ENCODE data around the gene SNRNP48. TPM values are rescaled to one million over a fixed set of nuclear protein-coding genes. Genes with fewer than 3 reads are reported as not detected.
A peak's percentile ranks its signal among the peaks of the same experiment; 100 is the strongest.

SNRNP48 gene
- polyA plus RNA-seq, 4 donors: 19.8 to 28.0 (median 21.5) TPM

DNA sequence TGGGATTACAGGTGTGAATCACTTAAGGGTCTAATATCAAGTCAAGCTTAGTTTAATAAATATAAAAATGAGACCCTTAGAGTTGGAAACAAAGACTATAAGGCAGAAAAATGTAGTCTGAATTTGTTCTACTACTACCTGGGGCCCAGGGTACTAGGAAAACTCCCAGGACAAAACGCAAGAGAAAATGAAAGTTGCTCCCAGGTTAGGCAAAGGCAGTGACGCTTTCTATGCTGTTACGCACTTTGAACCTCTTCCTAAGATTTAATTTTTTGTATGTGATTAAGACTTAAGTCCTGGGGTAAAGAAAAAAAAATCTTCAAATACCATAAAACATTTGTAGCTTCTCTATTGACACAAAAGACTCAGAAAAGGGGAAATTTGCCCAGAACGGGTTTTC lies 31.2 kb upstream of the SNRNP48 start:
- DNase-seq (ENCODE audit: low read depth in 4 of 4, low spot score in 3 of 4): no peak

DNA sequence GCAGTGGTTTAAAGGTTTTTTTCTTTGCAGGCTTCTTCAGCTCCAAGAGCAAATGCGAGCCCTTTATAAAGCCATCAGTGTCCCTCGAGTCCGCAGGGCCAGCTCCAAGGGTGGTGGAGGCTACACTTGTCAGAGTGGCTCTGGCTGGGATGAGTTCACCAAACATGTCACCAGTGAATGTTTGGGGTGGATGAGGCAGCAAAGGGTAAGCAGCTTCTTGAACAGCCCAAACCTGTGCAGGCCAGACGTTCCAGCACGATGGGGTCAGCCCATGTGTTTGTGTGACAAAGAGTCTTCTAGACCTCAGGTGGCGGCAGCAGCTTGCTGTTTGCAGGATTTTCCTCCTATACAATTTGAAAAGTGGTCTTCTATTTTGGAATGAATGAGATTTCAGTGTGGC lies 30.8 kb upstream of the SNRNP48 start:
- no peak for DNase-seq (ENCODE audit: low read depth in 4 of 4, low spot score in 3 of 4)

DNA sequence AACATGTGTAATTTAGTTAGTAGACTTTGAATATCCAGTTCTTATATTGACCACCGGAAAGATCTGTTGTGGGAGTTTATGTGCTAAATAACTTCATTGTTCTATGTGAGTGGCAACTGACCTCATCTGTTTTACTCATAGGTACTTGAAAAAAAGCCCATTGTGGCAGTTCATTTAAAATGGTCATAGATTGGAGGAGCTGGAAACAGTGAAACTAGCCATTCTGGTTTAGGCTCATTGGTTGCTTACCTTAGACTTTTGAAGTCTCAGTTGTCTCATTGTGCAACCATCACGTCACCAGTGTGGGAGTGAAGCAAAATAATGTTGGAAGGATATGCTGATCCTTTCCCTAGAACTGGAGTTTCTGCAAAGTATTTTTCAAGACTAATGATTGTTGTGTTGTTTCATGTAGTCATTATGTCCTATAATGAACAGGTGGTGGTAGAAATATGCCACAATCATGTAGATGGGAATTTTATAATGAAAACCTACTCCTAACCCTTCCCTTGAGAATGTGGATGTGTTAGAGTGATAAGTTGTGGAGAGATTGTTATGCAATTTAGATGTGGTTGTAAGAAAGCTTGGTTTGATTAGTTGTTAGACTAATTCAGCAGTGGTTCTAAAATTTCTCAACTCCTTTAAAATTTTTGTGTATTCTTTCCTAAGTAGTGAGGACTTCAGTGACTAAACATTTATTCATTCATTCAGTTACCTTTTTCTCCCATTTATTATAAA lies 30.2 kb upstream of the SNRNP48 start:
- DNase-seq (ENCODE audit: low read depth in 4 of 4, low spot score in 3 of 4): no peak

DNA sequence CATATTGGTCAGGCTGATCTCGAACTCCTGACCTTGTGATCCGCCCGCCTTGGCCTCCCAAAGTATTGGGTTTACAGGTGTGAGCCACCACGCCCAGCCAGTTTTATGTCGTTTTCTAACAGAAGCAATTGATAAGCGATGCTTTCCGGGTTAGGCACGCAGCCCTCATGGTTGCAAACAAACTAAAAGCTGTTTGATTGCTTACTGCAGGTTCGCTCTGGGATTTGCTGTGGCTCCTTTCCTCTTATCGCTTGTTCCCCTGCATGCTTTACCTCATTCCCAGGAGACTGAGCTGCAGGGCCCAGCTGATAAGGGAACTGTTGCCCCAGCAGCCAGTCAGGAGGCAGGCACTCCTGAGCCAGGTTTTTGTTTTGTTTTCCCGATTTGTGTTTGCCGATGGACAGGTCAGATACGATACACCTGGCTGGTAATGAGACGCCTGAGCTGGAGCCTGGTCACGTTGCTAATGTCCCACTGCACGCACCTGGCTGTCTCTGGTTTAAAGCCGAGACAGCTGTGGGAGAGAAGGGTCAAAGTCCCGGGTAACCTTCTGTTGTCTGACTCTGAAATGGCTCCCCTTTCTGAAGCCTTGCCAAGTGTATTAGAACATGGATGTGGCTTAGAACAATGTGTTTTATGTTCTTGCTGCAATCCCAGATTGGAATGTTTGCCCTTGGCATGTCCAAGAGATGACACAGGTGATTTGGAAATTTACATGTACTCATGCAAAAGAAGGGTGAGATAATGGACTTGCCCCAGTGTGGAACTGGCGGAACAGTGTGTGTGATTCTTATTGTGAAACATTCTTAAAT lies 28.6 kb upstream of the SNRNP48 start:
- DNase-seq (ENCODE audit: low read depth in 4 of 4, low spot score in 3 of 4): no peak

DNA sequence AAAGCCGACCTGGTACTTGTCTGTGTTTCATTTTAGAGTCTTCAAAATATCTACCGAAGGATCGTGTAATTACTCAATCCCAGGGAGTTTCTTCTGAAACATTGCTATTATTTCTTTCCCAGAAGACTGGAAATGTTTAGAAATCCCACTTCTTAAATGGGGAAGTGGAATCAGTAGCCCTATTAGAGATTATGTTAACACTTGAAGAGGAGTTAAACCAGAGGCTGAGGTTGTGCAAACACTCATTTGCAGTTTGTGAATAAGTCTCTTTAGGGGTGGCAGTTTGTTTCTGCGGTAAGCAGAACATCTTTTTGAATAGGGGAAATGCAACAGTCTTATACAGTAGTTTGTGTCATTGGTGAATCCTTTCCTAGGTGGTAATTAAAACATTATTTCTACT lies 27.2 kb upstream of the SNRNP48 start:
- no peak for DNase-seq (ENCODE audit: low read depth in 4 of 4, low spot score in 3 of 4)

DNA sequence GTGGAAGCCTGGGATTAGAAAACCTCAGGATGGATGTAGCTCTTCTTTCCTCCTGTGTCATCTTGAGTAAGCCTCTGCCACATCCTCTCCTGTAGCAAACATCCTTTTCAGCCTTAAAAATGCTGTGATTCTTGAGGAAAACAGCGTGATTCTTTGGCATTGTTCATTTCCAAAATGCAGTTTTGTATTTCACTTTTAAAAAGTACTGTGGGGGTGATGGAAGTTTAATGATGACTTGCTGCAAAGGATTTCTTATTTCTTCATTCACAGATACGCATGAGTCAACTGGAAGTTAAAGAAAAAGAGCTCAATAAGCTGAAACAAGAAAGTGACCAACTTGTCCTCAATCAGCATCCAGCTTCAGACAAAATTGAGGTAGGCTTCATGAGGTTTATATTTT lies 23.9 kb upstream of the SNRNP48 start:
- no peak for DNase-seq (ENCODE audit: low read depth in 4 of 4, low spot score in 3 of 4)

DNA sequence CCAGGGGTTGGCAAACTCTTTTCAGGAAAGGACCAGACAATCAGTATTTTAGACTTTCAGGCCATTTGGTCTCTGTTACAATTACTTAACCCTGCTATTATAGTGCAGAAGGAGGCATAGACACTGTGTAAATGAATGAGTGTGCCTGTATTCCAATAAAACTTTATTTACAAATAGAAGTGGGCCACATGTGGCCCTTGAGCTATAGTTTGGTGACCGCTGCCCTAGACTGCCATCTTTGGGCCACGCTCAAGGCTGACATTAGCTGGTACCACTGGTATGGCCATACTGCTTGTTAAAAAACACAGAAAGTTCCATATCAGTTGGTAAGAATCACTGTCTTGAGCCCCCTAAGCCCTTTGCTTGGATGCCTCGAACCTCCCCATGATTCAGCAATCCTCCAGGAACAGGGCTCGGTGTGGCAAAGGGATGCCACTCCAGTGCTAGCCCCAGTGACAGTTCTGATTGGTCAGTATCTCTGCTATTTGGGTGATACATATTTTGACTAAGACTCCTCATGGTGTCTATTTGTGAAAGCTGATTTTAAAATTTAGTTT lies 23.3 kb upstream of the SNRNP48 start:
- no peak for DNase-seq (ENCODE audit: low read depth in 4 of 4, low spot score in 3 of 4)

DNA sequence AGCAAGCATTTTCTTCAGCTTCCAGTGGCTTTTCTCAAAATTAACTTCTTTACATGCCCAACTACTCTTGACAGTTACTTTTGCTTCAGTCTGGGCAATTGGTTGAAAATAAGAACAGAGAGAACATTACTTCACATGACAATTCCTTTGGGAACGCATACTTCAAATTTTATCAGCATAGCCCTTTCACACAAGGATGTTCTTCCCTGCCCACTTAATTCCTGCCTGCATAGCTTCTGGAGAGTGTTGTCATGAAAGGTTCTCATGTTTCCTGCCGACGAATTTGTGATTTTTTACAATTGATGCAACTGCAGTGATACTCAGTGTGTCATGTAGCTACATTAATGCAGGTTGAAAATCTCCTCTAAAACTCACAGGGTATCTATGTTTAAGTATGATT lies 22.0 kb upstream of the SNRNP48 start:
- no peak for DNase-seq (ENCODE audit: low read depth in 4 of 4, low spot score in 3 of 4)

DNA sequence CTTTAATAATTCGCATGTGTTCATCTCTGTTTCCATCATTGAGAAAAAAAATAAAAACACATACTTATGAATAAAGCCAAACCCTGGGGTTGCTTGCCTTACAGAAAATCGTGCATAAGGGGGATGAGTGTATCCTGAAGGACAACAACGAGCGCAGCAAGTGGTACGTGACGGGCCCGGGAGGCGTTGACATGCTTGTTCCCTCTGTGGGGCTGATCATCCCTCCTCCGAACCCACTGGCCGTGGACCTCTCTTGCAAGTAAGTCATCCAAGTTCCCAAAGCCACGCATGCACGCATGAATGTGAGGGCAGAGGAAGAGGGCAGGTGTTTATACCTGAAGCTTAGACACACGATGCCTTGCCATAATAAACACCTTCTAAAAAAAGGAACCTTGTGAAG lies 20.9 kb upstream of the SNRNP48 start:
- no peak for DNase-seq (ENCODE audit: low read depth in 4 of 4, low spot score in 3 of 4)

DNA sequence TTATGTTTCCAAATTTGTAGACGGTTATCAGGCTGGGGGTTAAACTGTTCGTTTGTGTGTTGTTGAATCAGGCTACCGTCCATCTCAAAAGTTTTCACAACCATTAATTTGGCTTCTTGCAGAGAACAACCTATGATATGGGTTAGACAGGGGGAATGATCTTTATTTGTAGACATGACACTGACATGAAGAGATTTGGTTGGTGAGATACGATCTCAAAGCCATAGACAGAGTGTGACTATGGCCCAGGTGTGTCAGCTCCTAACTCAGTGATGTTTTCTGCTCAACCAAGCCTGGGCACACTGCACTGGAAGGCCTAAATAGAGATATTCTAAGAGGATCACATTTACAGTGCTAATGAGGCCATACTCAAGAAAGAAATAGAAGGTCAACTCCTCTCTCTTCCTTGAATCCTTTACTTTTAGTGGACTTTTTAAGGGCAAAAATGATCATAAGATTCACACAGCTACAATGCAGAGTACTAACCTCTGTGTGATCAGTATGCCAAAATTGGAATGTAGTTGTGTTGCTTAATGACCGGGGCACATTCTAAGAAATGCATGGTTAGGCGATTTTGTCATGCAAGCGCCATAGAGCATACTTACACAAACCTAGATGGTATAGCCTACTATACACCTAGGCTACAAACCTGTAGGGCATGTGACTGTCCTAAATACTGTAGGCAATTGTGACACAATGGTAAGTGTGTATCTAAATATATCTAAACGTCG lies 17.6 kb upstream of the SNRNP48 start:
- no peak for DNase-seq (ENCODE audit: low read depth in 4 of 4, low spot score in 3 of 4)

DNA sequence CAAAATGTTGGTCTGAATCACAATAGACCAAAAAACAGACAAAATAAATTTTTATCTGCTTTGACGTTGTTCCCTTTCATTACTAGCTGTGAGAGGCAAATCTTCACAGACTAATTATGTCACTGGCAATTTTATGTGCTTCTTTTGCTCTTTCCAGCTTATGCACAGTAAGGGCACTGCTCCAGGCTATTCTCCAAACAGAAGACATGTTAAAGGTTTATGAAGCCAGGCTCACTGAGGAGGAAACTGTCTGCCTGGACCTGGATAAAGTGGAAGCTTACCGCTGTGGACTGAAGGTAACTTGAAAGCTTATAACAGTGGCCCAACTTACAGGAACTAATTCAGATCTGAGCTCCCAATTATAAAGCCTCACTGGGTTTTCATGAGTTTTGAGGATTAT lies 15.5 kb upstream of the SNRNP48 start:
- no peak for DNase-seq (ENCODE audit: low read depth in 4 of 4, low spot score in 3 of 4)

DNA sequence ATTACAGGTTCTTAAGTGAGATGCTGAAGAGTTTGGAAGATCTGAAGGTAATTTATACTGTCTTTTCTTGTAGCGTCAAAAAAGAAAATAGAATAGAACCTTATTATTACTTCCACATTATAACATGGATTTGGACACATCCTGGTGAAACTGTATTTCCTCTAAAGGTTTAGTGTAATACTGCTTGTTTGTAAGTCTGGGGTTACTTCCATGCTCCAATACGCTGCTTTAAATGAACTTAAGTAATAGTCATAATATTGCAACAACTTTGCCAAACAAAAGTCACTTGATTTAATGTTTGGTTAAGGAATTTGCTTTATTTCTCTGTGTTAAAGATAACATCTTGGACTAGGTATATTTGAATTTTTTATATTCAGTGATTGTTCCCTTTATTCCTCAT lies 11.5 kb upstream of the SNRNP48 start:
- DNase-seq (ENCODE audit: low read depth in 4 of 4, low spot score in 3 of 4): no peak

DNA sequence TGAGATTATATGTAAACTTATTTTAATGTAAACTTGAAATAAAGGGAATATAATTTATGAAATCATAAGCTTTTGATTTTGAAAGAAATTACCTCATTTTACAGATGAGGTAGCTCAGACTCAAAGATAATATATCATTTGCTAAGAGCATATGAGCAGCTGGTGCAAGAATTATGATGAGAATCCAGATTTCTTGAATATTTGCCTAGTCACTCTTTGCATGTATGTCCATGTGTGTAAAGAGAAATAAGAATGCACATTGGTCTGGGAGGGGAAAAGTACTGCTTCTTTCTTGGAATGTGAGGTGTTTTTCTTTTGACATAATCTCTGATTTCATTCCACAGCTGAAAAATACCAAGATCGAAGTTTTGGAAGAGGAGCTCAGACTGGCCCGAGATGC lies 11.1 kb upstream of the SNRNP48 start:
- DNase-seq (ENCODE audit: low read depth in 4 of 4, low spot score in 3 of 4): no peak

DNA sequence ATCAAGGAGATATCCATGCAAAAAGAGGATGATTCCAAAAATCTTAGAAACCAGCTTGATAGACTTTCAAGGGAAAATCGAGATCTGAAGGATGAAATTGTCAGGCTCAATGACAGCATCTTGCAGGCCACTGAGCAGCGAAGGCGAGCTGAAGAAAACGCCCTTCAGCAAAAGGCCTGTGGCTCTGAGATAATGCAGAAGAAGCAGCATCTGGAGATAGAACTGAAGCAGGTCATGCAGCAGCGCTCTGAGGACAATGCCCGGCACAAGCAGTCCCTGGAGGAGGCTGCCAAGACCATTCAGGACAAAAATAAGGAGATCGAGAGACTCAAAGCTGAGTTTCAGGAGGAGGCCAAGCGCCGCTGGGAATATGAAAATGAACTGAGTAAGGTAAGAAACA lies 10.1 kb upstream of the SNRNP48 start:
- no peak for DNase-seq (ENCODE audit: low read depth in 4 of 4, low spot score in 3 of 4)

DNA sequence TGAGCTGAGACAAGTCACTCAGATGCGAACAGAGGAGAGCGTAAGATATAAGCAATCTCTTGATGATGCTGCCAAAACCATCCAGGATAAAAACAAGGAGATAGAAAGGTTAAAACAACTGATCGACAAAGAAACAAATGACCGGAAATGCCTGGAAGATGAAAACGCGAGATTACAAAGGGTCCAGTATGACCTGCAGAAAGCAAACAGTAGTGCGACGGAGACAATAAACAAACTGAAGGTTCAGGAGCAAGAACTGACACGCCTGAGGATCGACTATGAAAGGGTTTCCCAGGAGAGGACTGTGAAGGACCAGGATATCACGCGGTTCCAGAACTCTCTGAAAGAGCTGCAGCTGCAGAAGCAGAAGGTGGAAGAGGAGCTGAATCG lies 9.5 kb upstream of the SNRNP48 start:
- no peak for DNase-seq (ENCODE audit: low read depth in 4 of 4, low spot score in 3 of 4)

DNA sequence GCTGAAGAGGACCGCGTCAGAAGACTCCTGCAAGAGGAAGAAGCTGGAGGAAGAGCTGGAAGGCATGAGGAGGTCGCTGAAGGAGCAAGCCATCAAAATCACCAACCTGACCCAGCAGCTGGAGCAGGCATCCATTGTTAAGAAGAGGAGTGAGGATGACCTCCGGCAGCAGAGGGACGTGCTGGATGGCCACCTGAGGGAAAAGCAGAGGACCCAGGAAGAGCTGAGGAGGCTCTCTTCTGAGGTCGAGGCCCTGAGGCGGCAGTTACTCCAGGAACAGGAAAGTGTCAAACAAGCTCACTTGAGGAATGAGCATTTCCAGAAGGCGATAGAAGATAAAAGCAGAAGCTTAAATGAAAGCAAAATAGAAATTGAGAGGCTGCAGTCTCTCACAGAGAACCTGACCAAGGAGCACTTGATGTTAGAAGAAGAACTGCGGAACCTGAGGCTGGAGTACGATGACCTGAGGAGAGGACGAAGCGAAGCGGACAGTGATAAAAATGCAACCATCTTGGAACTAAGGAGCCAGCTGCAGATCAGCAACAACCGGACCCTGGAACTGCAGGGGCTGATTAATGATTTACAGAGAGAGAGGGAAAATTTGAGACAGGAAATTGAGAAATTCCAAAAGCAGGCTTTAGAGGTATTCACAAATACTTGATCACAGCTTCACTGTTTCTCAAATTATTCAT lies 8.9 kb upstream of the SNRNP48 start:
- DNase-seq (ENCODE audit: low read depth in 4 of 4, low spot score in 3 of 4): peak in 1 of 4 donors; percentile 12

DNA sequence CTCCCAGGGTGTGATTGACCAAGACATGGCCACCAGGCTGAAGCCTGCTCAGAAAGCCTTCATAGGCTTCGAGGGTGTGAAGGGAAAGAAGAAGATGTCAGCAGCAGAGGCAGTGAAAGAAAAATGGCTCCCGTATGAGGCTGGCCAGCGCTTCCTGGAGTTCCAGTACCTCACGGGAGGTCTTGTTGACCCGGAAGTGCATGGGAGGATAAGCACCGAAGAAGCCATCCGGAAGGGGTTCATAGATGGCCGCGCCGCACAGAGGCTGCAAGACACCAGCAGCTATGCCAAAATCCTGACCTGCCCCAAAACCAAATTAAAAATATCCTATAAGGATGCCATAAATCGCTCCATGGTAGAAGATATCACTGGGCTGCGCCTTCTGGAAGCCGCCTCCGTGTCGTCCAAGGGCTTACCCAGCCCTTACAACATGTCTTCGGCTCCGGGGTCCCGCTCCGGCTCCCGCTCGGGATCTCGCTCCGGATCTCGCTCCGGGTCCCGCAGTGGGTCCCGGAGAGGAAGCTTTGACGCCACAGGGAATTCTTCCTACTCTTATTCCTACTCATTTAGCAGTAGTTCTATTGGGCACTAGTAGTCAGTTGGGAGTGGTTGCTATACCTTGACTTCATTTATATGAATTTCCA lies 4.6 kb upstream of the SNRNP48 start:
- no peak for DNase-seq (ENCODE audit: low read depth in 4 of 4, low spot score in 3 of 4)

DNA sequence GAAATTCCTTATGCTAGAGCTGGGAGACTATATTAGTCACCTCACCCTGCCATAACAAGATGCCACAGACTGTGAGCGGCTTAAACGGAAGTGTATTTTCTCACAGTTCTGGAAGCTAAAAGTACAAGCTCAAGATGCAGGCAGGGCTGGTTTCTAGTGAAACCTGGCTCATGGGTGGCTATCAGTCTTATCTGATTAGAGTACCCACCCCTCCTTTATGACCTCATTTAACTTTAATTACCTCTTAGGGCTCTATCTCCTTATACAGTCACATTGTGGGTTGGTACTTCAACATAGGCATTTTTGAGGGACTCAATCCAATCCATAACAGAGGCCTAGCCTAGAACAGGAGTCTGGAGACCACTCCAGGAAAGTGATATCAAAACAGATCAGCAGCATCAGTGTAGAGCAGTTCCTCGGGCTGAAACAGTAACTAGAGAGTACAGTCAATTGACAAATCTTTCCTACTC lies 2.3 kb upstream of the SNRNP48 start:
- no peak for DNase-seq (ENCODE audit: low read depth in 4 of 4, low spot score in 3 of 4)

DNA sequence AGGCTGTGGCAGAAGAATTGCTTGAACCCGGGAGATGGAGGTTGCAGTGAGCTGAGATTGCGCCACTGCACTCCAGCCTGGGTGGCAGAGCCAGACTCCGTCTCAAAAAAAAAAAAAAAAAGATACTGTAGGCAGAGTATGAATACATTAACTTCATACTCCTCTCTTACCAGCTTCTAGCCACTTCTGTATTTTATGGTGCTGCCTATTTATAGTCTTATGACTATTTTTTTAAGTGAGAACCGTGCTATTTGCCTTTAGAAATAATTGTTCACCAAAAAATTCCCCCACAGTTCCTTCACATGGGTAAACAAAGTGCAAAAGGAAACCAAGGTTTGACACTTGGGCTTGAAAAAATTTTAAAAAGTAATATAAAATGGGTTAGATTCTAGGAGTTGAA lies 1.5 kb upstream of the SNRNP48 start:
- no peak for DNase-seq (ENCODE audit: low read depth in 4 of 4, low spot score in 3 of 4)

DNA sequence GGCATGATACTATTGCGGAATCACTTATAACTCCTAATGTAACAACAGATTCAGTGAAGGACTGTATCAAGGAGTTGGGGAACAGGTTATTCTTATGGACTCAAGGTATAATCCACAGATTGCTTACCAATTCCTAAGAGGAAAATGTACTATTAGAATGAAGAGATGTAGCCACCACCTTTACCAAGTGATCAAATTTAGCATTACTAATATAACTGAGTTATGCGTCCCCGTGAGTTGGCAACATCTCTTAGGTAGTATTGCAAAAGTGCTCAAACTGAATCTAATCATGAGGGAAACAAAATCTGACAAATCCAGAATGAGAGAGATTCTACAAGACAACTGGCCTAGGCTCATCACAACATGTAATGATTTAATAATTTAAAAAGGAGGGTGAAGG lies 777 bp upstream of the SNRNP48 start:
- DNase-seq (ENCODE audit: low read depth in 4 of 4, low spot score in 3 of 4): no peak
